Measurements from ENCODE around the gene PTGIR.
A peak's percentile ranks its signal among the peaks of the same experiment; 100 is the strongest.

The PTGIR gene, protein sequence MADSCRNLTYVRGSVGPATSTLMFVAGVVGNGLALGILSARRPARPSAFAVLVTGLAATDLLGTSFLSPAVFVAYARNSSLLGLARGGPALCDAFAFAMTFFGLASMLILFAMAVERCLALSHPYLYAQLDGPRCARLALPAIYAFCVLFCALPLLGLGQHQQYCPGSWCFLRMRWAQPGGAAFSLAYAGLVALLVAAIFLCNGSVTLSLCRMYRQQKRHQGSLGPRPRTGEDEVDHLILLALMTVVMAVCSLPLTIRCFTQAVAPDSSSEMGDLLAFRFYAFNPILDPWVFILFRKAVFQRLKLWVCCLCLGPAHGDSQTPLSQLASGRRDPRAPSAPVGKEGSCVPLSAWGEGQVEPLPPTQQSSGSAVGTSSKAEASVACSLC

DNA sequence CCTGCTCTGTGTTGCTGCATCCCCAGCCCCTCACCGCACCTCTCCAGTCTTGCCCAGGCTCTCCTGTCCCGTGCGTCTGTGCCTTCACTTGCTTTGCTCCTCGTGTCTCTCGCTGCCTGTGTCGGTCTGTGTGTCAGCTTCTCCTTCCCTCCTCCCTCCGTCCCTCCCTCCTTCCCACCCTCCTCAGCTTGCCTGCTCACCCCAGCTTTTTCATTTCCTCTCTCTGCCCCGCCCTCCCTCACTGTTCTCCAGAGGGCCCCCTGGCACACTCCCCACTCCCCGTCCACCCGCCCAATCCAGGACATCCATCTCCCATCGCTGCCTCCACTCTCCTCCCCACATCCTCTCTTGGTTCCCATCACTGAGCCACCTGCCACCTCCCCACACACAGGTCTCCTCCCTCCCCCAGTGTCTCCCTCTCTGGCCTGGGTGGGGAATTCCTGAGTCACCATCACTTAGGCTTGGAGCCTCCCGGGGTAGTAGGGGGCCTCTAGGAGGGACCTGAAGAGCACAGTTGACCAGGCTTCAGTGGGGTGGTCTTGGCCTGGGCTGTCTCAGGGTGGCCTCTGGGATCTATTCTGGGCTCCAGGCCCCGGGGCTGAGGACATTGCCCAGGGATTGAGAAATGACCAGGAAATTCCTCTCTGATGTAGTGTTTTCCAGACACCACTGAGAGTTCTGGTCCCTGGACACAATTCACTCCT lies at the start of gene PTGIR:
TSS of gene PTGIR (minus strand) at position 132 of the 704 bp plus-strand sequence. CDS start 864 bp downstream, outside the sequence.
- DNase-seq (ENCODE audit: low read depth): no peak

DNA sequence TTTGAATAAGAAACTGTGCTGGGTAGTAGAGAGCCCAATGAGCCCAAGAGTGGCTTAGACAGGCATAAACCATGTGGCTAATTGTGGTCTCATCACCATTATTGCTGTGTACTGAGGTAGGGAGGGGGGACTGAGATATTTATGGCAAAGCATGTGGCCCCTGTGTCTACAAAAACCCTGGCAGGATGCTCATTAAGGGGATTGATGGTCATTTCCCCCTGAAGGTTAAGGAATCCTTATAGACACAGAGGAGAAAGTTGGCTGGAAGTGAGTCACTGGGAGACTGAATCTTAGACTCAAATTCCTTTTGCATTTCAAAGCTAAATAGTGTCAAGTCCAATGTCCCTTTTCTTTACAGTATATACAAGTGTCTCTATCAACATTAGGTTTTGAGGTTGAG lies 45.9 kb upstream of the PTGIR start:
- no peak for DNase-seq (ENCODE audit: low read depth)

DNA sequence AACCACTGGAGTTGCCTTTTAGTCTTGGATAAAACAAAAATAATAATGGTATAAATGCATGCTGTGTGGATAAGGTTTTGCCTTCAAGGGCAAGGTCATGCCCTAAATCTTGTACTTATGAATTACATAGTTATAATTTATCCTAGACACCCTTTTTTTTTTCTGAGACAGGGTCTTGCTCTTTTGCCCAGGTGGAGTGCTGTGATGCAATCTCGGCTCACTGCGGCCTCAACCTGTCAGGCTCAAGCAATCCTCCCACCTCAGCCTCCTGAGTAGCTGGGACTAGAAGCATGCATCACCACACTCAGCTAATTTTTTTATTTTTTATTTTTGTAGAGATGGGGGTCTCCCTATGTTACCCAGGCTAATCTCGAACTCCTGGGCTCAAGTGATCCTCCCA lies 43.8 kb upstream of the PTGIR start:
- DNase-seq (ENCODE audit: low read depth): no peak

DNA sequence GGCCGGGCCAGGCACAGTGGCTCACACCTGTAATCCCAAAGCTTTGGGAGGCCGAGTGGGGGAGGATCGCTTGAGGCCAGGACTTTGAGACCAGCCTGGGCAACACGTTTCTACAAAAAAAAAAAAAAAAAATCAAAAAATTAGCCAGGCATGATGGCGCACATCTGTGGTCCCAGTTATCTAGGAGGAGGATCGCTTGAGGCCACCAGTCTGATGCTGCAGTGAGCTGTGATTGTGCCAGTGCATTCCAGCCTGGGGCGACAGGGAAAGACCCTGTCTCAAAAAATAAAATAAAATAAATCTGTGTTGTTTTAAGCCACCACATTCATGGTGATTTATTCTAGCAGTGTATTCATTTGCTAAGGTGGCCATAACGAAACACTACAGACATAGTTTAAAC lies 40.2 kb upstream of the PTGIR start:
- DNase-seq (ENCODE audit: low read depth): no peak

DNA sequence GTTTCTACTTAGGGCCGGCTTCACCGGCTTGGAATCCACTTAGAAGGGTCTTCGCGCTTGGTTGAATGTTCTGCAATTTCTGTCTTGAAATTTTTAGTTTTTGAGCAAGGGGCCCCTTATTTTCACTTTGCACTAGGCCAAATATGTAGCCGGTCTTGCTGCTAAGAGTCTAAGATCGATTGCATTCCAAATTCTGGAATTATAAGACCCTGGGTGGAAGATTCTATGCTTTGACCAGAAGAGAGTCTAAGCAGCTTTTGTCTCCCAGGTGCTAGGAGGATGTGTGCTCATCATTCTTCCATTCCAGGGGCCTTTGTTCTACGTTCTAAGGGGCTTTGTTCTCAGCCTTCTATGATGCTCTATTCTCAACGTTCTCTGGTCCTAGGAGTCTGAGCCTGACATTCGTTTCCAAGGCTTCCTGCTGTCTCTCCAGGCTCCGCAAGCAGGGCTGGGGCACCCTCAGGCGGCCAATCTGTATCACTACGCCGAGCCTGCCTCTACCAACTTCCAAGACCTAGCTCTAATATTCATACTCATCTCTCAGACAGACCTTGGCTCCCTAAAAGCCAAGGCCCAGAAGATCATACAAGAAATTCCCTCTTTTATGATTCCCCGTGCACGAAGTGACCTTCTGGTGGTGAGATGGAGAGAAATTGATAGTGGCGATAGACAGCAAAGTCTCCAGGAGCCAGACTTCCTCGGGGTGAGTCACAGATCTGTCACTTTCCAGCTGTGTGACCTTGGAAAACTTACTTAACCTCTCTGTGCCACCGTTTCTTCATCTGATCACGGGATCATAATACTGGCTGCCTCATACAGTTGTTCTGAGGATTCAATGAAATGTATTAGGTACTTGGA lies 37.1 kb upstream of the PTGIR start:
- DNase-seq (ENCODE audit: low read depth): peak; percentile 62

DNA sequence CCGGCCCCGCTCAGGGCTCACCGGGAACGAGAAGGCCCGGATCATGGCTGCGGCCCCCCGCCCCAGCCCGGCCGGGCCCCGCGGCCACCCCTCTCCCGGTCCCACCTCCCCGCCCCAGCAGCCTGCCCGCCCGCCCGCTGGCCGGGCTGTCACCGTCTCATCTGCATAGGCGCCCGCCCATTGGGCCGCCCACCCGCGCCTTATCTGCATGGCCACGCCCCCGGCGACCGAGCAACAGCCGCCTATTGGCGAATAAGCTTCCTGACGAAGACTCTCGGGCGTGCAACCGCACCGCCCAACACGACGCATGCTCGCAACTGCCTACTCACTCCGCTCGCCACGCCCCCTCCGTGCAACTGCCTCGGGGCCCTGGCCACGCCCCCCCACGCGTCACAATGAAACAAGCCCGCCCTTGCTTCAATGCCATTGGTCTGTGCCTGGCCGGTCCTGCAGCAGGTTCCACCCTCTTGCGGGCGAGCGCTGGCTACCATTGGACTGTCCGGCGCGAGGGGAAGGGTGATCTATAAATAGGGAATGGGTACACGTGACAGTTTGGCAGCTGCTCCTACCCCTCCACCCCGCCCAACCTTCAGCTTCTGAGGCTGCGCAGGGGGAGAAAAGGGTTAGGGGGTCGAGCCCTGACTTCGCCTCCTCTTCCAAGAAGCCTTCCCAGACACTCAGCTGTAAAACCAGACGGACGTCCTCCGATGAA lies 36.3 kb upstream of the PTGIR start, which contains the start of gene DACT3:
TSS of gene DACT3 (minus strand) at position 163 of the 712 bp plus-strand sequence. CDS start at position 45, 118 bp downstream.
- peak; percentile 100 for DNase-seq (ENCODE audit: low read depth)

DNA sequence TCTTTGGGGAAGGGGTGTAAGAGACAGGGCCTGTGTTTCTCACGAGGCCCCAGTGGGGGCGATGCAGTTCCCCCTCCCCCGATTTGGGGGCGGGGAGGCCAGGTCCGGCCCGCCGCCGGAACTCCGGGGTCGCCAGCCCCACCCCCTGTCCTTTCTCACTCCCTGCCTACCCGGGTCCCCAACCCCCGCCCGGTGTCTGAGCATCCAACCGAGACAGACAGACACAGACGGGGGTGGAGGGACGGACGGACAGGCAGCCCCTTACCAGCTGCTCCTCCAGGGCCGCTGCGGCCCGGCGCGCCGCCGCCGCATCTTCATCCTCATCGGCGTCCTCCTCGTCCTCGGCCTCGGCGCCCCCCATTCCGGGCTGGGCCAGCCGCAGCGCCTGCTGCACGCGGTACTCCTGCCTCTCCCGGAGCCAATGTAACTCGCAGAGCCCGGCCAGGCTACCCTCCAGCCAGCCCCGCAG lies 35.7 kb upstream of the PTGIR start:
- DNase-seq (ENCODE audit: low read depth): no peak

DNA sequence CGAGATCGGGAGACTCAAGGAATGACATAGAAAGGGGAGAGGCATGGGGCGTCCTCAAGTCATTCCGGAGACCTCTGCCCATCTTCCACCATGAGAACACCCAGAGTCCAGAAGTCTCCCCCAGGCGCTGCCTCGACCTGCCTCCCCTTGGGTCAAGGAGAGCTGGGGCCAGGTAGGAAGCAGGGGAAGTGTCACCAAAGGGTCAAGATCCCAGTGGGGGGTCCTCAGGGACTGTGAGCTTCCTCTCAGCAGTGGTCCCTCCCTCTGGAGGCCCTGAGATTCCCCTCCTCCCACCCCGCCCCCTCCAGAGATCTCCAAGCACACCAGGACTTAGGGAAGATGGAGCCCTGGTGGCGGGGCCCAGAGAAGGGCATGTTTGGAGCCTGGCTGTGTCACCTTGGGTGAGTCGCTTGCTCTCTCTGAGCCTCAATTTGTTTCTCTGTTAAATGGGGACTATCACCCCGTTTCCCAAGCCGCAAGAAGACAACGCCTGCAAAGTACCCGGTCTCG lies 35.2 kb upstream of the PTGIR start:
- DNase-seq (ENCODE audit: low read depth): no peak

DNA sequence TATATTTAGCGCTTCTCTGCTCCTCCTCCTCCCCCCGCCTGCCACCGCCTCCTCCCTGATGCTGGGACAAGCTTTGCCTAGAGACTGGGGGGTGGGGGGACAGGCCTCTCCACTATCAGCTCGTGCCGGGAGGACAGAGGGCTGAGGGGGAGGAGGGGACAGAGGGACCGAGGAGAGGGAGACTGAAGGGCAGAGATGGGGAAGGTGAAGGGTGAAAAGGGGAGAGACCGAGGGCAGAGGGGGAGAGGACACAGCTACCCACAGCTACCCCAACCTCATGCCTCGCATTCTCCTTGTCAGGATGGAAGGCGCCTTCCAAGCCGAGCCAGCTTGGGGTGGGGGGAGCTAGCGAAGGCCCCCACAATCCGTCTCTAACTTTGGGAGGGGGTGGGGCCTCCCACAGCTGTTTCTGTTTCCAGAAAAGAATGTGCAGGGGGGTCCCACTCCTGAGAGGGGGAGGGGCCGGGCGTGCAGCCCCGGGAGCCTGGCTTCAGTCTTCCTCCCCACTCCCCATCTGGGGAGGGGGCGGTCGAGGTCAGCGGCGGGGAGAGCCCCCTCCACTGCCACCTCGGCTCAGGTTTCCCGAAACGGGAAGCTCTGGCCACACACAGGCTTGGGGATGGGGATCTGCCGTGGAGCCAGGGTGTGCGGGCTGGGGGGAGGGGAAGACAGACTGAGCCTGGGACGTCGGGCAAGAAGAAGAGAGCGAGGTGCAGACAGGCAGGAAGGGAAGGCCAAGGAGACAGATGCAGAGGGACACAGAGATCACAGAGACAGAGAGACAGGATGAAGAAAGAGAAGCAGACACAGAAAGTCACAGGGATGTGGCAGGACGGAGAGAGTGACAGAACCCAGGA lies 34.5 kb upstream of the PTGIR start:
- DNase-seq (ENCODE audit: low read depth): no peak

DNA sequence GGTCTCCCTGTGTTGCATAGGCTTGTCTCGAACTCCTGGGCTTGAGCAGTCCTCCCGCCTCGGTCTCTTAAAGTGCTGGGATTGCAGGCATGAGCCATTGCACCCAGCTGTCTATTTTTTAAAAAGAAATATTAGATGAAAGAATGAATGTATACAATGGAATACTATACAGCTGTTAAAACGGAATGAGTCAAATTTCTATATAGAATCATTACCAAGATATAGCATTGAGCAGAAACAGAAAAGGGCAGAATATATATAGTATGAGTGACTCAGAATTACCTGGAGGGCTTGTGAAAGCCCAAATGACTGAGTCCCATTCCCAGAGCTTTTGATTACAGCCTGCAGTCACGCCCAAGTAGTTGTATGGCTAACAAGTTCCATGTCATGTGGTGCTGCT lies 31.7 kb upstream of the PTGIR start:
- no peak for DNase-seq (ENCODE audit: low read depth)

DNA sequence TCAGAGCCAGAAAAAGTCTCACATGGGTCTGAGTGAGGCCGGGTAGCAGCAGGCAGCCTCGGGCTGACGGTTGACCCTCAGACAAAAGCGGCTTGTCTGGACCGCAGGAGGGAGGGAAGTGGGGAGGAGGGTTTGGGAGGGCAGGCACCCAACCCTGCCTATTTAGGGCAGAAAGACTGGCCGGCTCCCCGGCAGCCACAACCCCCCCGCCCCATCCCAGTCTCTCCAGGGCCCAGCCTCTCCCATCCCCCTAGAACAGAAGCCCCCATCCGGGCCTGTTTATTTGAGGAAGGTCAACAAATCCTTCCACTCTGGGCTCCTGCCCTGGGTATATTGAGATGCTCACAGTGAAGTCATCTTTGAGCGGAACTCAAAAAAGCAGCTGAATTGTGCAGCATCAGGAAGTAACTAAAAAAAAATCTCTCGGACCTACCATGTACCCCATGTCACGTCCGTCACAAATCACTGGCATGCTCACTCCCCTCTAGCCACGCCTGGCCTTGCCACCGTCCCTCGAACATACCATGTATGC lies 29.8 kb upstream of the PTGIR start:
- no peak for DNase-seq (ENCODE audit: low read depth)

DNA sequence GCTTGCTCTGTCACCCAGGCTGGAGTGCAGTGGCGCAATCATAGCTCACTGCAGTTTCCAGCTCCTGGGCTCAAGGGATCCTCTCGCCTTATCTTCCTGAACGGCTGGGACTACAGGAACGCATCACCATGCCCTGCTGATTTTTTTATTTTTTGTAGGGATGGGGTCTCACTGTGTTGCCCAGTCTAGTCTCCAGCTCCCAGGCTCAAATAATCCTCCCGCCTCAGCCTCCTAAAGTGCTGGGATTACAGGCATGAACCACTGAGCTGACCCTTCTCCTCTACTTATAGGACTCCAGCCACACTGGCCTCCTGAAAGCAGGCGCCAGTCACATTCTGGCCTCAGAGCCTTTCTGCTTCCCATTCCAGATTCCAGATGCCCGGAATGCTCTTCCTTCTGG lies 25.6 kb upstream of the PTGIR start:
- DNase-seq (ENCODE audit: low read depth): no peak

DNA sequence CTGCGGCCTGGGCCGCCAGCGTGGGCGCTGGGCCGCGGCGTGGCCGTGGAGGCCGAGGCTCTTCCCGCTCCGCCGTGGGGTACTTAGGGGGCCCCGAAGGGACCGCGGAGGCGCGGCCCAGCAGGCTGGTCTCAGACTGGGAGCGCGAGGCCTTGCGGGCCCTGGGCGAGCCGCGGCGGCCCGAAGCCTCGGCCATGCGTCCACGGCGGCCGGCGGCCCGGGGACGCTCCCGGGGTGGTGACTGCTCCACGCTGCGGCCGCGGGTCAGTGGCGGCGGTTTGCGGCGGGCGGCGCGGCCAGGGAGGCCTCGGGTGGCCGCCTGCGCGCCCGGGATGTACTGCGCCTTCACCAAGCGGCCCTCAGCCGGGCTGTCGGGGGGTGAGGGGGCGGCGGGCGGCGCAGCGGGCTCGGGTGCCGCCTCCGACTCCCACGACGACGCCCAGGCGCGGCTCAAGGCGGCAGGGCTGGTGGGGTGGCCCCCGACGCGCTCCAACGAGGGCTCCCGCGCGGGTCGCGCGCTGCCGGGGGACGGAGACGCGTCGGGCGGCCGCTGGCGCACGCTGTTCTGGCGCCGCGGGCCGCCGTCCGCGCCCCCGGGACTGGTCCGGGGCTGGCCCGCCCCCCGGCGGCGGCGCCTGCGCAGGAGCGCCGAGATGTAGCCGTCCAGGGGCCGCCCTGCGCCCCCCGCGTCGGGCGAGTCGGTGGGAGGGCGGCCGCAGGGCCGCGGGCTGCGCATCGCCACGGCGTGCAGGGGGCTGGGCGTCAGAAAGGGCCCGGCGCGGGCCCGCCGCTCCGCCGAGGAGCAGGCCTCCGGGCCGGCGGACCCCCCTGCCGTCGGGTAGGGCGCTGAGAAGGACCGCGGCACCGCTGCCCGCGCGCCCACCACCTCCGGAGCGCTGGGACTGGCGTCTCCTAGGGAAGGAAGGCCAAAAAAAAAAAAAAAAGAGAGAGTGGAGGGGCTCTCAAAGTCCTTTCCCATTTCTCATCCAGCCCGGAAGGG lies 24.4 kb upstream of the PTGIR start:
- DNase-seq (ENCODE audit: low read depth): no peak

DNA sequence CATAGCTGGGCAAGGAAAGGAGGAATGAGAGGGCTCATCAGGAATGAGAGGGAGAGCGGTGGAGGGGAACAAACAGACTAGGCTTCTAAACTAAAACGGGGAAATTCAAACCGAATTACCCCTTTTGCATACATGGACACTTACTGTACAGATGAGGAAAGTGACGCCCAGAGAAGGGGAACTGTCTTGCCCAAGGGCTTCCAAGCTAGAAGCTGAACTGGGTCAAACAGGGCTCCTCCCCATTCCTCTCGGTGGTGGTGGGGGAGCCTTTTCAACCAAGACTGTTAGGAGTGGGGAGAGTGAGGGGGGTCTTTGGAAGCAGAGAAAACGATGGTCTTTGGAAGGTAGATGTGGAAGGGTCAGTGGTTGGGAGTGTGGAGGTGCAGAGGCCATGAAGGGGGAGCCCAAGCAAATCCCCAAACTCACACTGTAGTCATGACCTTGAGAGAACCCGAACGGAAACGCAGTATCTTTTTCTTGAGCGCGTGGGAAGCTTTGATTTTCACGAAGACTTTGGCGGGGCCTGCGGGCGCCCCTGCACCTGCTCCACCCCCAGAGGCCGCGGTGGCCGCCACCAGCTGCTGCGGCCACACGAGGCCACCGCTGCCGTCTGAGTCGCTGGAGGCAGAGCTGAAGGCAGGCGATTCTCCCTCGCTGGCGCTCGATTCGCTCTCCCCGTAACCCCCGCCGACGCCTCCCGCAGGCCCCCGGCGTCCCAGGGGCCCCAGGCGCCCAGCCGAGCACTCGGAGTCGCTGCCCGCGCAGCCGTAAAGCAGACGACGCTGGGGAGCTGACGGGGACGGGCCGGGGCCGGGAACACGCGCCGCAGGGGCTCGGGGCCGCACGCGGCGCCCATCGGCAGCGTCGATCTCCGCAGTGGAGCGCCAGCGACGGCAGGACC lies 23.4 kb upstream of the PTGIR start:
- no peak for DNase-seq (ENCODE audit: low read depth)

DNA sequence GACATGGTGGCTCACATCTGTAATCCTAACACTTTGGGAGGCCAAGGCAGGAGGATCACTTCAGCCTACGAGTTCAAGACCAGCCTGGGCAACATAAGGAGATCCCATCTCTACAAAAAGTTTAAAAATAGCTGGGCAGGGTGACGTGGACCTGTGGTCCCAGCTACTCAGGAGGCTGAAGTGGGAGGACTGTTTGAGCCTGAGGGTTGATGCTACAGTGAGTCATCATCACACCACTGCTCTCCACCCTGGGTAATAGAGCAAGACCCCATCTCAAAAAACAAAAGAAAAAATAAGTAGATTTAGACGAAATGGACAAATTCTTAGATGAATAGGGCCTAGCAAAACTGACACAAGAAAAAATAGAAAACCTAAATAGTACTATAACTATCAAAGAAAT lies 21.5 kb upstream of the PTGIR start:
- no peak for DNase-seq (ENCODE audit: low read depth)

DNA sequence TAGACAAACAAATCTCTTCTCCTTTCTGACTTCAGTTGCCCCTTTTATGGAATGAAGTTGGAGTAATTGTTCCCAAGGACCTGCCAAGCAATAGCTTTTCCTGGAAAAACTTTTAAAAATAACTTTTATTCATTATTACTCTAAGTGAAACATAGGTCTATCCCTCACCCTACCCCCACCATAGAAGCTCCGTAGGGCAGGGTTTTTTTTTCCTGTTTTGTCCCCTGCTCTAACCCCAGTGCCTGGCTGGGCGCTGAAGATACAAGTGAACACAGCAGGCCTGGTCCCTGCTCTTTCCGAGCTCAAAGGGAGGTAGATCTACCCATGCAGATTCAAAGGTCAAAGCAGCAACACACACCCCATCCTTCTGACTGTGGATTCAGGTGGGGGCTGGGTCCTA lies 19.8 kb upstream of the PTGIR start:
- no peak for DNase-seq (ENCODE audit: low read depth)

DNA sequence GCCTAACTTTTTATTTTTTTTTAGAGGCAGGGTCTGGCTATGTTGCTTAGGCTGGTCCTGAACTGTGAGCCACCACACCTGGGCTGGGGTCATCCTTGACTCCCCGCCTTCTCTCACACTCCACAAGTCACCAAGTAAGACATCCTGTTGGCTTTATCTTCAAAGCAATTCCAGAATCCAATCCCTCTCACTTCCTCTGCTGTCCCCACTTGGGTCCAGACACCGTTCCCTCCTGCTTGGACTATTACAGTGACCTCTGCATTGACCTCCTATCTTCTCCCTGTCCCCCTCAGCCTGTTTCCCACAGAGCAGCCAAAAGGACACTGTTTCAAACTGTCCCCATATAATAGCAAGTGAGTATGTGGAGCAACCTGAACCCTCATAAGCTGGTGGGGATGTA lies 15.8 kb upstream of the PTGIR start:
- DNase-seq (ENCODE audit: low read depth): no peak

Data from activated T-cell treated with anti-CD3 and anti-CD28 coated beads for 1 hour (primary cell).